ENCODE data around the gene TOMM6.

GRCh38 chr6:41785254-41785653, 2.2 kb upstream of the TOMM6 start:
- TF ChIP-seq POLR2AphosphoS5 (IDR thresholded peaks at IDR 0.05) (no peak), CTCF (IDR thresholded peaks at IDR 0.05) (no peak), POLR2A (IDR thresholded peaks at IDR 0.05) (no peak)
